Aorta (tissue), 5 donors: ENCODE measurements around the gene ZSCAN12. TPM values are rescaled to one million over a fixed set of nuclear protein-coding genes. Genes with fewer than 3 reads are reported as not detected.

ENCODE experiments used
- ATAC-seq: fragments of 200-7000 bp; cut with Tn5 transposase; one replicate; pipeline ENCODE4 v1.9.1; 2022; ENCODE audit warnings: moderate library complexity; ENCODE audit not compliant: low FRiP score
- DNase-seq, 2 donors: peaks; one replicate each; pipeline ENCODE4 v3.0.0-alpha.2; 2020
- H3K27ac ChIP-seq, 2 donors: one replicate each; pipeline ENCODE4 v1.5.1; 2013; ENCODE audit warnings: low read length in 2 of 2, mild to moderate bottlenecking in 2 of 2, moderate library complexity in 2 of 2, control low read depth in 1 of 2, inconsistent platforms in 1 of 2, low read depth in 1 of 2
- H3K27me3 ChIP-seq, 2 donors: one replicate each; pipeline ENCODE4 v1.6.1; 2013; ENCODE audit warnings: control low read depth in 1 of 2, low read length in 1 of 2, mild to moderate bottlenecking in 1 of 2, moderate library complexity in 1 of 2; ENCODE audit not compliant: insufficient read depth in 2 of 2, control insufficient read depth in 1 of 2
- H3K36me3 ChIP-seq, 2 donors: one replicate each; pipeline ENCODE4 v1.6.1; 2013; ENCODE audit warnings: control low read depth in 1 of 2, low read length in 1 of 2, mild to moderate bottlenecking in 1 of 2; ENCODE audit not compliant: insufficient read depth in 2 of 2, control insufficient read depth in 1 of 2
- H3K4me1 ChIP-seq, 2 donors: one replicate each; pipeline ENCODE4 v1.6.1; 2013; ENCODE audit warnings: low read length in 2 of 2, control low read depth in 1 of 2, mild to moderate bottlenecking in 1 of 2, moderate library complexity in 1 of 2; ENCODE audit not compliant: insufficient read depth in 2 of 2, control insufficient read depth in 1 of 2
- H3K4me3 ChIP-seq, 2 donors: one replicate each; pipeline ENCODE4 v1.5.1; 2013; ENCODE audit warnings: low read length in 2 of 2, control low read depth in 1 of 2, mild to moderate bottlenecking in 1 of 2
- H3K9me3 ChIP-seq: one replicate; pipeline ENCODE4 v1.6.1; 2013; ENCODE audit warnings: mild to moderate bottlenecking, low read length; ENCODE audit not compliant: control insufficient read depth
- WGBS, 2 donors: extraction: QIAGEN DNeasy Blood & Tissue Kit; methylation state at CpG; one replicate each; pipeline ENCODE4 v1.1.7; 2013; 5-methylcytosine and 5-hydroxymethylcytosine counted together
- intact Hi-C, 2 donors: fragments of 100-400 bp; cut with DNase I; formaldehyde crosslinking; loops; one replicate each; pipeline versions ENCODE4 v1.14.2 to v1.15.0; 2022
- polyA plus RNA-seq, 2 donors: library from polyadenylated mRNA; stranded (reverse); fragments of 200-250 nt; gene quantifications; one replicate each; pipeline ENCODE4 v1.2.3, GENCODE V29; 2013
- total RNA-seq, 2 donors: library from RNA; stranded (reverse); fragmentation: NEBNext Ultra II Directional; extraction: Animal tissue kit (Norgen Biotek cat#: 25700); gene quantifications; one replicate each; pipeline ENCODE4 v1.2.1, GENCODE V29; 2021
- donor health status: healthy with polysubstance abuse.
- donor health status: Bipolar disorder and iron deficiency.
- donor health status: DM: no; HTN: no; CAD: no.
- donor health status: DM: no; HTN: no; CAD: no.
- donor health status: DM: yes; HTN: yes; CAD: no.

Gene ZSCAN12
- total and polyA plus RNA-seq, 4 donors, result 2.3 to 7.0 (median 4.1) TPM

DNA sequence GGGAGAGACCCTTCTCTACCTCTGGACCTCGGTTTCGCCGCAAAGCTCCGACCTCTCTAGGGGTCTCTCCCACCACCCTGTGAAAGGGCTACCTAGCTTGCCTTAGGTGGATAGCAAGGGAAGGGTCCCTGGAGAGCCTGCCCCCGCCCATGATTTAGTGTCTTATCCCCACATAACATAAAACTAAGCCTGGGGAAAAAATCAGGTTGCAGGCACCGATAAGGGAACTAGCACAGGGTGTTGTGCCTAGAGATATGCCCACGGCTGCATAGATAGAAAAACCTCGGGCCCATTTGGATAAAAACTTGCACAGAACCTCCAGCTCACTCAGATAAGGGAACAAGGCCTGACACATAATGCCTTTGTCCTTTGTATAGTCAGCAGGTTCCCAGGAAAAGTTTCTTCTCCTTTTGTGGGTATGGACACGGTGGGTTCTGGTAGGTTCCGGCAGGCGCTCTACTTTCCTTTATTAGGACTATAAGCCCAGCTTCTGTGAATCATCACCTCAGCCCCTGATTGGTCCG, 64.4 kb downstream of the ZSCAN12 start:
- H3K9me3 ChIP-seq, result no peaks in the 10 kb centered on the region
- peak overlapping the region in 1 of 2 donors; percentile 21 for H3K4me3 ChIP-seq
- ATAC-seq (no peak), DNase-seq (no peak)
- no peaks in the 10 kb centered on the region for H3K4me1 ChIP-seq
- no peaks in the 10 kb centered on the region for H3K36me3 ChIP-seq
- intact Hi-C loops, result loop anchor here (5.0 kb wide), 3 partner anchors 68 to 1203 kb away; partner anchors contain the start of gene ZSCAN26 (in 1 of the 2)
- no peaks in the 10 kb centered on the region for H3K27me3 ChIP-seq
- 34% methylated on average over 12 of the region's 12 CpGs for WGBS, 2 donors
- peak overlapping the region; percentile 88 to 92 for H3K27ac ChIP-seq

GRCh38 chr6:28334286-28335039, 65.1 kb downstream of the ZSCAN12 start:
- peak overlapping the region; percentile 88 to 92 for H3K27ac ChIP-seq
- 84 to 92% methylated on average over 7 of the region's 7 CpGs for WGBS, 2 donors
- intact Hi-C loops, result loop anchor here (5.0 kb wide), 3 partner anchors 67 to 1202 kb away; partner anchors contain the start of gene ZSCAN26 (in 1 of the 2)
- ATAC-seq, result no peak
- no peaks in the 10 kb centered on the region for H3K36me3 ChIP-seq
- H3K4me1 ChIP-seq, result no peaks in the 10 kb centered on the region
- no peaks in the 10 kb centered on the region for H3K9me3 ChIP-seq
- no peak overlapping the region for H3K4me3 ChIP-seq
- no peaks in the 10 kb centered on the region for H3K27me3 ChIP-seq
- no peak for DNase-seq

GRCh38 chr6:28333599-28334018, 65.9 kb downstream of the ZSCAN12 start:
- ATAC-seq, result no peak
- intact Hi-C loops, result no loop called here
- no peak overlapping the region for H3K27ac ChIP-seq

GRCh38 chr6:28333047-28333446, 66.5 kb downstream of the ZSCAN12 start:
- no peaks in the 10 kb centered on the region for H3K4me1 ChIP-seq
- WGBS, 2 donors, result 97 to 100% methylated on average over 2 of the region's 2 CpGs
- no peaks in the 10 kb centered on the region for H3K36me3 ChIP-seq
- H3K4me3 ChIP-seq, result no peak overlapping the region
- H3K27ac ChIP-seq, result no peak overlapping the region
- H3K27me3 ChIP-seq, result no peaks in the 10 kb centered on the region
- intact Hi-C loops, result no loop called here
- peaks cover 1% of the 10 kb centered on the region for H3K9me3 ChIP-seq
- ATAC-seq (no peak), DNase-seq (no peak)

More at GRCh38 chr6:28333599-28334018, 65.9 kb downstream of the ZSCAN12 start:
- DNase-seq, result no peak
- H3K4me3 ChIP-seq, result no peak overlapping the region
- H3K9me3 ChIP-seq, result peaks cover 1% of the 10 kb centered on the region
- no peaks in the 10 kb centered on the region for H3K27me3 ChIP-seq
- 65 to 73% methylated on average over 1 of the region's 1 CpG for WGBS, 2 donors
- H3K36me3 ChIP-seq, result no peaks in the 10 kb centered on the region
- H3K4me1 ChIP-seq, result no peaks in the 10 kb centered on the region

DNA sequence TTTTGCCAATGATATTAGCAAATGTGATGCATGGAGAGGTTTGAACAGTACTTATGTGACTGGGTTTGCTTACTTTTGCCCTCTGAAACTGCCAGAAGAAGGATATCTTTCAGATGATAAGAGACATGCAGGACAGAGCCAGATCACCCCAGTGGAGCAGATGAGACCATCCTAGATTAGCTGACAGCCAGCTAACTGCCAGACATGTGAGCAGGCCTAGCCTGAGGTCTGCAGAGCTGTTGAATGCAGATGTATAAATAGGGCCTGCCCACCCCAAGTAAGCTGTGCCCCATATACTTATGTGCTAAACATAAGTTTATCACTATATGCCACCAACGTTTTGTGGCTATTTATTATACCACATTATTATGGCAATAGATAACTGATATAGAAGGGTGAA, 69.5 kb downstream of the ZSCAN12 start:
- H3K9me3 ChIP-seq, result peaks cover 9% of the 10 kb centered on the region
- DNase-seq (no peak), ATAC-seq (no peak)
- 64 to 69% methylated on average over 1 of the region's 1 CpG for WGBS, 2 donors
- H3K36me3 ChIP-seq, result peaks cover 11 to 17% of the 10 kb centered on the region in 2 donors
- H3K4me1 ChIP-seq, result no peaks in the 10 kb centered on the region
- intact Hi-C loops, result no loop called here
- no peak overlapping the region for H3K4me3 ChIP-seq
- no peak overlapping the region for H3K27ac ChIP-seq
- no peaks in the 10 kb centered on the region for H3K27me3 ChIP-seq

Other genes with a start within 250 kb of the ZSCAN12 start
- 10 to 100 TPM; 15.4 to 18.5 TPM for gene ZSCAN9, start 174.5 kb downstream of the ZSCAN12 start, total RNA-seq
- gene ZSCAN9, start 174.5 kb downstream of the ZSCAN12 start, polyA plus RNA-seq, result 10 to 100 TPM in 1 of 2 donors, 1 to 10 TPM in 1; 4.4 to 14.0 TPM
- 1 to 10 TPM; 4.0 to 6.8 TPM for gene ZKSCAN4, start 147.5 kb downstream of the ZSCAN12 start, total RNA-seq
- 1 to 10 TPM; 2.5 to 3.6 TPM for gene ZKSCAN4, start 147.5 kb downstream of the ZSCAN12 start, polyA plus RNA-seq
- 1 to 10 TPM; 1.6 to 3.2 TPM for gene NKAPL, start 140.4 kb downstream of the ZSCAN12 start, total RNA-seq
- 1 to 10 TPM; 1.9 to 4.3 TPM for gene NKAPL, start 140.4 kb downstream of the ZSCAN12 start, polyA plus RNA-seq
- gene ZSCAN26, start 132.6 kb downstream of the ZSCAN12 start, total RNA-seq, result 10 to 100 TPM; 15.7 to 22.8 TPM
- gene ZSCAN26, start 132.6 kb downstream of the ZSCAN12 start, polyA plus RNA-seq, result 10 to 100 TPM; 15.9 to 16.1 TPM
- 1 to 10 TPM; 6.2 to 6.7 TPM for gene PGBD1, start 118.2 kb downstream of the ZSCAN12 start, total RNA-seq
- gene PGBD1, start 118.2 kb downstream of the ZSCAN12 start, polyA plus RNA-seq, result 1 to 10 TPM; 3.5 to 7.2 TPM
- 10 to 100 TPM in 1 of 2 donors, 1 to 10 TPM in 1; 8.3 to 10.9 TPM for gene ZSCAN31, start 63.6 kb downstream of the ZSCAN12 start, total RNA-seq
- 1 to 10 TPM; 4.4 to 7.6 TPM for gene ZSCAN31, start 63.6 kb downstream of the ZSCAN12 start, polyA plus RNA-seq
- 1 to 10 TPM; 4.2 to 8.6 TPM for gene ZKSCAN3, start 49.8 kb downstream of the ZSCAN12 start, total RNA-seq
- gene ZKSCAN3, start 49.8 kb downstream of the ZSCAN12 start, polyA plus RNA-seq, result 1 to 10 TPM in 1 of 2 donors, under 1 TPM in 1; 0.50 to 2.7 TPM
- 1 to 10 TPM; 2.9 to 4.5 TPM for gene ZSCAN23, start 43.7 kb upstream of the ZSCAN12 start, total RNA-seq
- 1 to 10 TPM in 1 of 2 donors, under 1 TPM in 1; 0.82 to 1.5 TPM for gene ZSCAN23, start 43.7 kb upstream of the ZSCAN12 start, polyA plus RNA-seq
- not detected for gene GPX6, start 116.0 kb upstream of the ZSCAN12 start, total RNA-seq
- not detected for gene GPX6, start 116.0 kb upstream of the ZSCAN12 start, polyA plus RNA-seq
- not detected for gene GPX5, start 126.1 kb upstream of the ZSCAN12 start, total RNA-seq
- gene GPX5, start 126.1 kb upstream of the ZSCAN12 start, polyA plus RNA-seq, result not detected